Spleen (tissue), 7 donors: Measurements from ENCODE around the gene CLDN6.

ENCODE experiments used
- CTCF ChIP-seq, 11 experiments: fragments of 200-600 bp in 7 of 11; fragments of 450-650 bp in 4 of 11; sonication (generic) in 4 of 11; IDR thresholded peaks in 8 of 11; conservative IDR thresholded peaks in 3 of 11; 1 replicate in 7 of 11; 2 replicates in 4 of 11; pipeline versions ENCODE4 v1.4.0 to v1.8.0; 2016 to 2021; ENCODE audit warnings: antibody characterized with exemption in 11 of 11, inconsistent platforms in 4 of 11, mild to moderate bottlenecking in 1 of 11
- POLR2A ChIP-seq, 3 donors: fragments of 450-650 bp; IDR thresholded peaks; one replicate each; pipeline ENCODE4 v1.5.1; 2017; ENCODE audit warnings: antibody characterized with exemption in 3 of 3, mild to moderate bottlenecking in 1 of 3
- POLR2AphosphoS5 ChIP-seq, 3 donors: sonication (generic); formaldehyde crosslinking; IDR thresholded peaks; one replicate each; pipeline ENCODE4 v1.5.1; 2017; ENCODE audit warnings: antibody characterized with exemption in 3 of 3
- donor health status: DM: no; HTN: no; CAD: no; lungs with moderate emphysema.
- donor health status: DM: no; HTN: no; CAD: no.
- donor health status: DM: no; HTN: no; CAD: no.

GRCh38 chr16:3060339-3061127 is 42.5 kb upstream of the CLDN6 start:
- TF ChIP-seq POLR2AphosphoS5 (IDR thresholded peaks at IDR 0.05), result no peak
- no peak for TF ChIP-seq CTCF (IDR thresholded peaks at IDR 0.05 in 8 of 11, conservative IDR thresholded peaks at IDR 0.05 in 3 of 11)
- TF ChIP-seq POLR2A (IDR thresholded peaks at IDR 0.05), result no peak
